DND-41 (cell line): ENCODE results near the gene STARD8.
"Not testable (repeated sequence)": the region's sequence is repeated elsewhere in the genome, so short reads cannot be mapped to it uniquely, and the experiment has no call there.

ENCODE experiments used
- ATAC-seq: fragments of 200-7000 bp; cut with Tn5 transposase; 3 replicates; pipeline ENCODE4 v1.9.1; 2021; ENCODE audit warnings: low read depth; ENCODE audit not compliant: insufficient read depth
- DNase-seq: peaks from one replicate; pipeline ENCODE4 v3.0.0-alpha.2; 2020
- H2AFZ ChIP-seq: 2 replicates; pipeline ENCODE4 v1.6.0; 2012; ENCODE audit warnings: low read depth, low read length
- H3K27ac ChIP-seq: 2 replicates; pipeline ENCODE4 v1.5.1; 2012; ENCODE audit warnings: low read length, inconsistent platforms
- H3K27me3 ChIP-seq: fragments of 200-600 bp; sonication (generic); 2 replicates; pipeline ENCODE4 v1.6.0; 2012; ENCODE audit warnings: low read length, mild to moderate bottlenecking, inconsistent platforms; ENCODE audit not compliant: insufficient read depth, poor library complexity
- H3K36me3 ChIP-seq: 2 replicates; pipeline ENCODE4 v1.5.1; 2012; ENCODE audit warnings: low read length, inconsistent platforms; ENCODE audit not compliant: insufficient read depth
- H3K4me1 ChIP-seq: 2 replicates; pipeline ENCODE4 v1.5.1; 2012; ENCODE audit warnings: mild to moderate bottlenecking, low read length; ENCODE audit not compliant: insufficient read depth
- H3K4me2 ChIP-seq: 2 replicates; pipeline ENCODE4 v1.6.0; 2012; ENCODE audit warnings: mild to moderate bottlenecking, moderate library complexity, low read length, inconsistent platforms; ENCODE audit not compliant: insufficient read depth
- H3K4me3 ChIP-seq, 2 experiments: fragments of 200-600 bp in 1 of 2; shearing (Covaris generic) in 1 of 2; 2 replicates each; pipeline ENCODE4 v1.5.1; 2012 to 2016; ENCODE audit warnings: inconsistent platforms in 2 of 2, low read length in 2 of 2, mild to moderate bottlenecking in 2 of 2, low read depth in 1 of 2, moderate library complexity in 1 of 2
- H3K79me2 ChIP-seq: 2 replicates; pipeline ENCODE4 v1.6.0; 2012; ENCODE audit warnings: low read length, inconsistent platforms; ENCODE audit not compliant: insufficient read depth
- H3K9ac ChIP-seq: 2 replicates; pipeline ENCODE4 v1.6.0; 2012; ENCODE audit warnings: low read depth, mild to moderate bottlenecking, inconsistent platforms, low read length, moderate library complexity
- H3K9me3 ChIP-seq: 2 replicates; pipeline ENCODE4 v1.5.1; 2012; ENCODE audit warnings: low read length, moderate library complexity, mild to moderate bottlenecking, inconsistent platforms; ENCODE audit not compliant: insufficient read depth, severe bottlenecking
- H4K20me1 ChIP-seq: 2 replicates; pipeline ENCODE4 v1.6.0; 2012; ENCODE audit warnings: low read length; ENCODE audit not compliant: insufficient read depth
- EZH2 ChIP-seq: IDR thresholded peaks from 3 replicates; pipeline ENCODE4 v1.6.1; 2012; ENCODE audit warnings: borderline replicate concordance, low read depth, mild to moderate bottlenecking, moderate library complexity, low read length, inconsistent platforms; ENCODE audit not compliant: severe bottlenecking
- TF ChIP-seq, protein P1 (sequence below): IDR thresholded peaks from 2 replicates; pipeline ENCODE4 v1.5.1; 2012; ENCODE audit warnings: borderline replicate concordance, low read length, moderate library complexity, mild to moderate bottlenecking; ENCODE audit not compliant: poor library complexity, severe bottlenecking; ENCODE audit errors: extremely low read depth

STARD8 gene

DNA sequence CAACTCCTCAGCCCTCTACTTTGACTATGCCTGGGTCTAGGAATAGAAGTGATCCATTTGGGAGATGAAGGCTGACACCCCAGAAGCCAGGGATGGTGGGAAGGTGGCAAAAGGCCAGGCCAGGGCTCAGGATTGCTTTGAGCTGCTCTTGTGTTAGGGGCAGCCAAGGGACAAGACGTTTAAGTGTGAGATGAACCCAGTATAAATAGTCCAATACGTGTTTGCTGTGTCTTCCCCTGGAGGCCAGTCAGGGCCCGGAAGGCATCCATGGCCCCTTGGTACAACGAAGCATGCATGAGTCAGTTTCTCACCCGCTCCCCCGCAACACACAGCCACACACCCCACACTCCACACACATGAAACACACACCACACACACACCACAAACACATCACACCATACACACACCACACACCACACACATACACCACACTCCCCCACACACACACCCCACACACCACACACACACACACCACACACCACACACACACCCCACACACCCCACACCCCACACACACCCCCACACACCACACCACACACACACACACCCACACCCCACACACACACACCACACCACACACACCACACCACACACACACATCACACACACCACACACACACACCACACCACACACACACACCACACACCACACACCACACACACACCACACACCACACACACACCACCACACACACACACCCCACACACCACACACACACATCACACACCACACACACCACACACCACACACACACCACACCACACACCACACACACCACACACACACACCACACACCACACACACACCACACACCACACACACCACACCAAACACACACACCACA, 5.1 kb downstream of the STARD8 start:
- H3K79me2 ChIP-seq, result no peaks in the 10 kb centered on the region
- H3K36me3 ChIP-seq, result no peaks in the 10 kb centered on the region
- H3K4me2 ChIP-seq, result no peak overlapping the region
- H2AFZ ChIP-seq, result no peak overlapping the region
- TF ChIP-seq, protein P1, sequence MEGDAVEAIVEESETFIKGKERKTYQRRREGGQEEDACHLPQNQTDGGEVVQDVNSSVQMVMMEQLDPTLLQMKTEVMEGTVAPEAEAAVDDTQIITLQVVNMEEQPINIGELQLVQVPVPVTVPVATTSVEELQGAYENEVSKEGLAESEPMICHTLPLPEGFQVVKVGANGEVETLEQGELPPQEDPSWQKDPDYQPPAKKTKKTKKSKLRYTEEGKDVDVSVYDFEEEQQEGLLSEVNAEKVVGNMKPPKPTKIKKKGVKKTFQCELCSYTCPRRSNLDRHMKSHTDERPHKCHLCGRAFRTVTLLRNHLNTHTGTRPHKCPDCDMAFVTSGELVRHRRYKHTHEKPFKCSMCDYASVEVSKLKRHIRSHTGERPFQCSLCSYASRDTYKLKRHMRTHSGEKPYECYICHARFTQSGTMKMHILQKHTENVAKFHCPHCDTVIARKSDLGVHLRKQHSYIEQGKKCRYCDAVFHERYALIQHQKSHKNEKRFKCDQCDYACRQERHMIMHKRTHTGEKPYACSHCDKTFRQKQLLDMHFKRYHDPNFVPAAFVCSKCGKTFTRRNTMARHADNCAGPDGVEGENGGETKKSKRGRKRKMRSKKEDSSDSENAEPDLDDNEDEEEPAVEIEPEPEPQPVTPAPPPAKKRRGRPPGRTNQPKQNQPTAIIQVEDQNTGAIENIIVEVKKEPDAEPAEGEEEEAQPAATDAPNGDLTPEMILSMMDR, result no peak
- no peak for TF ChIP-seq EZH2
- H3K9ac ChIP-seq, result no peak overlapping the region
- H3K27ac ChIP-seq, result no peak overlapping the region
- no peak for DNase-seq
- no peaks in the 10 kb centered on the region for H3K9me3 ChIP-seq
- H3K27me3 ChIP-seq, result no peaks in the 10 kb centered on the region
- no peaks in the 10 kb centered on the region for H3K4me1 ChIP-seq
- H3K4me3 ChIP-seq, result no peak overlapping the region
- no peak for ATAC-seq
- H4K20me1 ChIP-seq, result no peaks in the 10 kb centered on the region

DNA sequence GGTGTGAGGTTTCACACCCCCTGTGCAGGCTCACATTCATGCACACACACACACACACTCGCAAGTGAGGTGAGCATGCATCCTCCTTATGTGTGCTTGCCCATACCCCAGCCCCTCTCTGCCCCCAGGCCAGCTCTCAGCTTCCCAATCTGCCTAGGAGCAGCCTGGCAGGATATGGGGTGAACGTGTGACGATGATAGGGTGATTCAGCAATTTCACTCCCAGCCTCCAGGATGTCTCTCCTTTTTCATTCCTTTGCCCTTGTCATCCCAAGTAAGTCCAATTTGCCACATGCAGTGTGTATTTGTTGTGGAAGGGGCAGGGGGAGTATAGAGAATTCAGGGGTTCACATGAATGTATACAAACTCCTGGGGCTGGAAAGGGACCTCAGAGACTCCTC, 7.2 kb downstream of the STARD8 start:
- H3K36me3 ChIP-seq, result no peaks in the 10 kb centered on the region
- no peaks in the 10 kb centered on the region for H4K20me1 ChIP-seq
- H2AFZ ChIP-seq, result no peak overlapping the region
- H3K27me3 ChIP-seq, result no peaks in the 10 kb centered on the region
- no peak for ATAC-seq
- no peak for DNase-seq
- H3K4me2 ChIP-seq, result no peak overlapping the region
- H3K9me3 ChIP-seq, result no peaks in the 10 kb centered on the region
- no peak overlapping the region for H3K9ac ChIP-seq
- H3K27ac ChIP-seq, result no peak overlapping the region
- no peak overlapping the region for H3K4me3 ChIP-seq
- no peaks in the 10 kb centered on the region for H3K79me2 ChIP-seq
- no peaks in the 10 kb centered on the region for H3K4me1 ChIP-seq
- TF ChIP-seq EZH2, result no peak
- TF ChIP-seq, protein P1, result no peak

DNA sequence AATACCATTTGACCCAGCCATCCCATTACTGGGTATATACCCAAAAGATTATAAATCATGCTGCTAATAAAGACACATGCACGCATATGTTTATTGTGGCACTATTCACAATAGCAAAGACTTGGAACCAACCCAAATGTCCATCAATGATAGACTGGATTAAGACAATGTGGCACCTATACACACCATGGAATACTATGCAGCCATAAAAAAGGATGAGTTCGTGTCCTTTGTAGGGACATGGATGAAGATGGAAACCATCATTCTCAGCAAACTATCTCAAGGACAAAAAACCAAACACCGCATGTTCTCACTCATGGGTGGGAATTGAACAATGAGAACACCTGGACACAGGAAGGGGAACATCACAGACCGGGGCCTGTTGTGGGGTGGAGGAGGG, 9.0 kb downstream of the STARD8 start:
- H3K9me3 ChIP-seq, H3K36me3 ChIP-seq, H4K20me1 ChIP-seq, H3K4me1 ChIP-seq, H3K4me3 ChIP-seq, DNase-seq, H3K27ac ChIP-seq, H2AFZ ChIP-seq, H3K4me2 ChIP-seq, H3K79me2 ChIP-seq, ATAC-seq, H3K9ac ChIP-seq, H3K27me3 ChIP-seq: not testable (repeated sequence)

DNA sequence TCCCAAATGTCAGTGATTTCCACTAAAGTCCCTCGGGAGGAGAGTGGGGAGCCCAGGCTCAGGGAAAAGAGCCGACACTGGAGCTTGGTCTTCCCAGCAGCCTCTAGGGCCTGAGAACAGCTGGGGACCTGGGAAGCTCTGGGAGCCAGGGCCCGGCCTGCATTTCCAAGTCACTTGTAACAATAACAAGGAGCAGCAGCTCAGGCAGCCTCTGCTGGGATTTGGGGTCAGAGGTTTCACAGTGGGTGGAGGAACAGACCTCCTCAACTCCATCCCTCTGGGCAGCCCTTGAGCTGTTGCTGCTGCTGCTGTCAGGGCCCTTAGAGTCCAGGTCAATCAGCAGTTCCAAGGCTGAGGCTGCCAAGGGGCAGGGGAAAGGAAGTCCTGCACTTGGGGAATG, 11.1 kb downstream of the STARD8 start:
- H3K79me2 ChIP-seq, result no peaks in the 10 kb centered on the region
- H3K27ac ChIP-seq, result no peak overlapping the region
- H3K4me2 ChIP-seq, result no peak overlapping the region
- H2AFZ ChIP-seq, result no peak overlapping the region
- H4K20me1 ChIP-seq, result no peaks in the 10 kb centered on the region
- DNase-seq, result no peak
- no peaks in the 10 kb centered on the region for H3K9me3 ChIP-seq
- no peak overlapping the region for H3K9ac ChIP-seq
- no peak for ATAC-seq
- no peak for TF ChIP-seq EZH2
- TF ChIP-seq, protein P1, result no peak
- H3K4me3 ChIP-seq, result no peak overlapping the region
- no peaks in the 10 kb centered on the region for H3K36me3 ChIP-seq
- H3K4me1 ChIP-seq, result no peaks in the 10 kb centered on the region
- no peaks in the 10 kb centered on the region for H3K27me3 ChIP-seq
